Measurements from ENCODE around the gene PAK4. TPM values are rescaled to one million over a fixed set of nuclear protein-coding genes. Genes with fewer than 3 reads are reported as not detected.

PAK4 gene
- polyA plus RNA-seq, 1 donor (not counting 4 experiments of a cell fraction or from before 2014, with no cell fraction given): 11.2 TPM

DNA sequence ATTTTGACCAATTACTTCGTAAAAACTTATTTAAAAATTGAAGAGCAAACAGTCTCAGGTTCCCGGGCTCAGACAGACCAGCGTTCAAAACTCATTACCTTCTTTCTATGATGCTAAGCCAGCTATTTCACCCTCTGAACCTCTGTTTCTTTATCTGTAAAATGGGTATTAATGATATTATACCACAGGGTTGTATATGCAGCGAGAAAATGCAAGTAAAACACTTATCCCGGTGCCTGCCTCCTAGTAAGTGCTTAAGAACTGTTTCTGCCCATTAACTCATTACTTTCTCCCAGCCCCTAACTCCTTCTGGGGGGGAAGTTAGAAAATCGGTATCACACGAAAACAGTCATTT is 410 bp upstream of the PAK4 start:
- peaks cover 44% of the 10 kb centered on the region for H3K79me2 ChIP-seq (ENCODE audit: control insufficient read depth, insufficient read depth, low read length)
- peak overlapping the region; percentile 79 for H3K4me2 ChIP-seq (ENCODE audit: control insufficient read depth, extremely low read depth, insufficient read depth, low read depth, low read length)
- H3K9me3 ChIP-seq (ENCODE audit: control insufficient read depth, low read depth, low read length): no peaks in the 10 kb centered on the region
- peaks cover 14% of the 10 kb centered on the region for H3K4me1 ChIP-seq (ENCODE audit: control insufficient read depth, extremely low read depth, insufficient read depth, low read length)
- no peaks in the 10 kb centered on the region for H3K36me3 ChIP-seq (ENCODE audit: control insufficient read depth in 2 of 2, extremely low read depth in 1 of 2, insufficient read depth in 2 of 2, low read length in 2 of 2)
- H4K20me1 ChIP-seq (ENCODE audit: control insufficient read depth, extremely low read depth, insufficient read depth, low read length): no peaks in the 10 kb centered on the region
- no peak for DNase-seq (ENCODE audit: low read depth, low spot score)
- no peak for TF ChIP-seq EZH2 (IDR thresholded peaks at IDR 0.05; ENCODE audit: low read length)
- TF ChIP-seq, protein P1, sequence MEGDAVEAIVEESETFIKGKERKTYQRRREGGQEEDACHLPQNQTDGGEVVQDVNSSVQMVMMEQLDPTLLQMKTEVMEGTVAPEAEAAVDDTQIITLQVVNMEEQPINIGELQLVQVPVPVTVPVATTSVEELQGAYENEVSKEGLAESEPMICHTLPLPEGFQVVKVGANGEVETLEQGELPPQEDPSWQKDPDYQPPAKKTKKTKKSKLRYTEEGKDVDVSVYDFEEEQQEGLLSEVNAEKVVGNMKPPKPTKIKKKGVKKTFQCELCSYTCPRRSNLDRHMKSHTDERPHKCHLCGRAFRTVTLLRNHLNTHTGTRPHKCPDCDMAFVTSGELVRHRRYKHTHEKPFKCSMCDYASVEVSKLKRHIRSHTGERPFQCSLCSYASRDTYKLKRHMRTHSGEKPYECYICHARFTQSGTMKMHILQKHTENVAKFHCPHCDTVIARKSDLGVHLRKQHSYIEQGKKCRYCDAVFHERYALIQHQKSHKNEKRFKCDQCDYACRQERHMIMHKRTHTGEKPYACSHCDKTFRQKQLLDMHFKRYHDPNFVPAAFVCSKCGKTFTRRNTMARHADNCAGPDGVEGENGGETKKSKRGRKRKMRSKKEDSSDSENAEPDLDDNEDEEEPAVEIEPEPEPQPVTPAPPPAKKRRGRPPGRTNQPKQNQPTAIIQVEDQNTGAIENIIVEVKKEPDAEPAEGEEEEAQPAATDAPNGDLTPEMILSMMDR (optimal IDR thresholded peaks at IDR 0.05 in 1 of 3, IDR thresholded peaks at IDR 0.05 in 1 of 3, conservative IDR thresholded peaks at IDR 0.05 in 1 of 3; ENCODE audit: extremely low read depth in 1 of 3, insufficient read depth in 2 of 3, low read length in 3 of 3): no peak
- H3K9me1 ChIP-seq (ENCODE audit: control insufficient read depth, extremely low read depth, insufficient read depth, low read length): no peaks in the 10 kb centered on the region
- H3K4me3 ChIP-seq (ENCODE audit: control insufficient read depth in 2 of 3, extremely low read depth in 1 of 3, insufficient read depth in 2 of 3, low read depth in 1 of 3, low read length in 3 of 3): peak overlapping the region; percentile 48 to 78 (median 71)
- H3K27me3 ChIP-seq (ENCODE audit: control insufficient read depth, extremely low read depth, insufficient read depth, low read length): no peaks in the 10 kb centered on the region
- no peak overlapping the region for H3K9ac ChIP-seq (ENCODE audit: control insufficient read depth, extremely low read depth, insufficient read depth, low read length)
- no peak for FAIRE-seq
- peak overlapping the region; percentile 85 for H2AFZ ChIP-seq (ENCODE audit: control insufficient read depth, low read length)
- peak overlapping the region; percentile 20 for H3K27ac ChIP-seq (ENCODE audit: control insufficient read depth, insufficient read depth, low read length)
- dilution Hi-C loops (cut with MboI; ENCODE audit: extremely low pct_ligation_motif_present, low sequenced_read_pairs): no loop called here

DNA sequence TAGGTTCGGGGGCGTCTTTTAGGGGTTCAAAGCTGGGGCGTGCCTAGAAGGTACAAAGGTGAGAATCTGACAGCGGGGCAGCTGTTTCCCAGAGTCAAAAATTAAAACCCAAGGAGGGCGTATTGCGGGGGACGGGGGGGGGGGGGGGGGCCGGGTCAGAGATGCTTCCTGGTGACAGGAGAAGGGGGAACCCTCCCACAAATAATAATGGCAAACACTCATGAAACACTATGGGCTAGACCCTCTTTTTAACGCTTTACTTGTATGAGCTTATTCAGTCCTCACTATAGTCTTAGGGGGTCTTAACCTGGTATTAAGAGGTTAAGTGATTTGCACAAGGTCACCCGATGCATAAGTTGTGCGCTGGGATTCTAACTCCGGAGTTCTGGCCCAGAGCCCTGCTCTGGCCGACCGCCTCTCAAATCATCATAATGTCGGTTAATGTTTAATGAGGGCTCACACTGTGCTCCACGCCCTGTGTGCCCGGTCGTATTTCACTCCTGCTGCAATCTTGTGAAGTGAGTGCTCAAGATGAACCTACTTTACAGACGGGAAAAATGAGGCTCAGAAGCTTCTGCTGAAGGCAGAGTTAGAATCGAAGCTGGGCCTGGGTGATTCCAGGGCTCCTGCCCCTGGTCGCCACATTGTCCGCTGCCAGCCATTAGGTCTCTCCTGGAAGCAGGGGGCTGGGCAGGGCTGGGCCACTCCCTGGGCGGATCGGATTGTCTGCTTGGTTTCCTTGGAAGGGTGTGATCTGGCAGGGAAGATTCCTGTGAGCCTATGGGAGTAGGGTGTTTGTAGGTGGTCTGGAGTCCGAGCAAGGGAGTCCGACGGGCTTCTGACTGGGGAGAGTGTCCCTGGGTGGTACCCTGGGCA is 964 bp downstream of the PAK4 start:
- Histone ChIP-seq H3K79me2 (ENCODE audit: control insufficient read depth, insufficient read depth, low read length) (peaks cover 58% of the 10 kb centered on the region), H3K36me3 (ENCODE audit: control insufficient read depth in 2 of 2, extremely low read depth in 1 of 2, insufficient read depth in 2 of 2, low read length in 2 of 2) (no peaks in the 10 kb centered on the region), H3K9me1 (ENCODE audit: control insufficient read depth, extremely low read depth, insufficient read depth, low read length) (no peaks in the 10 kb centered on the region), H3K27me3 (ENCODE audit: control insufficient read depth, extremely low read depth, insufficient read depth, low read length) (no peaks in the 10 kb centered on the region), H3K4me3 (ENCODE audit: control insufficient read depth in 2 of 3, extremely low read depth in 1 of 3, insufficient read depth in 2 of 3, low read depth in 1 of 3, low read length in 3 of 3) (peak overlapping the region; percentile 78 to 96 (median 84)), H3K9me3 (ENCODE audit: control insufficient read depth, low read depth, low read length) (no peaks in the 10 kb centered on the region), H3K9ac (ENCODE audit: control insufficient read depth, extremely low read depth, insufficient read depth, low read length) (peak overlapping the region; percentile 87), H3K27ac (ENCODE audit: control insufficient read depth, insufficient read depth, low read length) (peak overlapping the region; percentile 71), H4K20me1 (ENCODE audit: control insufficient read depth, extremely low read depth, insufficient read depth, low read length) (peaks cover 3% of the 10 kb centered on the region), H2AFZ (ENCODE audit: control insufficient read depth, low read length) (peak overlapping the region; percentile 65), H3K4me2 (ENCODE audit: control insufficient read depth, extremely low read depth, insufficient read depth, low read depth, low read length) (peak overlapping the region; percentile 97), H3K4me1 (ENCODE audit: control insufficient read depth, extremely low read depth, insufficient read depth, low read length) (peaks cover 14% of the 10 kb centered on the region)
- dilution Hi-C loops (cut with MboI; ENCODE audit: extremely low pct_ligation_motif_present, low sequenced_read_pairs): no loop called here
- no peak for DNase-seq (ENCODE audit: low read depth, low spot score)
- no peak for TF ChIP-seq EZH2 (IDR thresholded peaks at IDR 0.05; ENCODE audit: low read length)
- TF ChIP-seq, protein P1 (optimal IDR thresholded peaks at IDR 0.05 in 1 of 3, IDR thresholded peaks at IDR 0.05 in 1 of 3, conservative IDR thresholded peaks at IDR 0.05 in 1 of 3; ENCODE audit: extremely low read depth in 1 of 3, insufficient read depth in 2 of 3, low read length in 3 of 3): no peak
- peak; percentile 58 for FAIRE-seq
